Measurements from ENCODE around the gene STK39.

The STK39 gene

GRCh38 chr2:168003876-168004275 lies 243.5 kb downstream of the STK39 start:
- DNase-seq (ENCODE audit: low read depth) = no peak

- DNase-seq (ENCODE audit: low read depth) = no peak
These were observed 245.3 kb downstream of the STK39 start for GRCh38 chr2:168002021-168002553.

GRCh38 chr2:167992278-167992677 lies 255.1 kb downstream of the STK39 start:
- no peak for DNase-seq (ENCODE audit: low read depth)

- no peak for DNase-seq (ENCODE audit: low read depth)
These were observed 257.3 kb downstream of the STK39 start for GRCh38 chr2:167990062-167990461.

GRCh38 chr2:167988296-167988695 lies 259.1 kb downstream of the STK39 start:
- no peak for DNase-seq (ENCODE audit: low read depth)

- DNase-seq (ENCODE audit: low read depth) = no peak
These were observed 259.8 kb downstream of the STK39 start for GRCh38 chr2:167987558-167987957.

- DNase-seq (ENCODE audit: low read depth) = no peak
These were observed 260.4 kb downstream of the STK39 start for GRCh38 chr2:167987026-167987425.

GRCh38 chr2:167986223-167986622 lies 261.2 kb downstream of the STK39 start:
- DNase-seq (ENCODE audit: low read depth) = no peak

- no peak for DNase-seq (ENCODE audit: low read depth)
These were observed 265.4 kb downstream of the STK39 start for GRCh38 chr2:167981945-167982344.

- no peak for DNase-seq (ENCODE audit: low read depth)
These were observed 267.0 kb downstream of the STK39 start for GRCh38 chr2:167980439-167980838.

- DNase-seq (ENCODE audit: low read depth) = no peak
These were observed 274.6 kb downstream of the STK39 start for GRCh38 chr2:167972746-167973145.

GRCh38 chr2:167972020-167972419 lies 275.4 kb downstream of the STK39 start:
- no peak for DNase-seq (ENCODE audit: low read depth)

GRCh38 chr2:167966937-167967913 lies 280.2 kb downstream of the STK39 start:
- no peak for DNase-seq (ENCODE audit: low read depth)

GRCh38 chr2:167965907-167966761 lies 281.3 kb downstream of the STK39 start:
- no peak for DNase-seq (ENCODE audit: low read depth)

- no peak for DNase-seq (ENCODE audit: low read depth)
These were observed 282.6 kb downstream of the STK39 start for GRCh38 chr2:167964650-167965413.

- no peak for DNase-seq (ENCODE audit: low read depth)
These were observed 283.3 kb downstream of the STK39 start for GRCh38 chr2:167963899-167964649.

- no peak for DNase-seq (ENCODE audit: low read depth)
These were observed 284.8 kb downstream of the STK39 start for GRCh38 chr2:167962436-167963226.

- no peak for DNase-seq (ENCODE audit: low read depth)
These were observed 285.8 kb downstream of the STK39 start for GRCh38 chr2:167961536-167962048.

GRCh38 chr2:167960089-167960747 lies 287.2 kb downstream of the STK39 start:
- no peak for DNase-seq (ENCODE audit: low read depth)
